ENCODE data around the gene USP7. TPM values are rescaled to one million over a fixed set of nuclear protein-coding genes. Genes with fewer than 3 reads are reported as not detected.

The USP7 gene
- total RNA-seq, 1 experiment from 2014 or later, result 73.8 TPM

DNA sequence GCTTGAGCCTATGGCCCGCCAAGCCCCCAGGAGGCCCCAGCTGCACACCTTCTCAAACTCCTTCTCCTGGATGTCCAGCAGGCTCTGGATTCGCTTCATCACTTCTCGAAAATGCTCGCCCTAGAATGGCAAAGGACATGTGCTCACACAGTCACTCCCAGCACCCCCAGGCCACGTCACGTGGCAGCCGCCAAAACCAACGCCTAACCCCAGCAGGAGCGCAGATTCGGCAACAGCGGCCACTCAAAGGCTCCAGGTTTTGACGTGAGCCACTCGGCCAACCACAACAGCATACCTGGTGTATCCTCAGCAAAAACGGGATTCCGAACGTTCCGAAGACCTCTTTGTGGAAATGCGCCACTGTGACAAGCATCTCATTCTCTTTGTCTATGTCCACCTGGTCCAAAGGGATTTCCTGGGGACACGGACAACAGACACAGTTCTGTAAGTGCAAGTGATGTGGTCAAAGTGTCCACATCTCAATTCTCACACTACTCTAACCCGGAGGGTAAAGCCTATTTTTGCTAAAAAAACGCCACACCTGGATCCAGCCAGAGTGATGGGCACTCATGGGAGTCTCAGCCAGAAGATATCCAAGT is 68.9 kb downstream of the USP7 start:
- no peaks in the 10 kb centered on the region for H3F3A ChIP-seq (ENCODE audit: low read length, unreplicated experiment)
- H3K27me3 ChIP-seq (ENCODE audit: low read length), result no peaks in the 10 kb centered on the region
- H3K36me3 ChIP-seq (ENCODE audit: low read depth, low read length), result peaks cover 23% of the 10 kb centered on the region; the same call in 1 of the 2 replicates
- no TSS peak for BruUV-seq (replicated peaks)
- no peak for DNase-seq
- POLR2A ChIA-PET (ENCODE audit: unreplicated experiment), result no interaction called here
- no peak overlapping the region for H2AFZ ChIP-seq (ENCODE audit: low read length)
- no peak overlapping the region for H3K4me2 ChIP-seq (ENCODE audit: low read length)
- TF ChIP-seq, protein P1, sequence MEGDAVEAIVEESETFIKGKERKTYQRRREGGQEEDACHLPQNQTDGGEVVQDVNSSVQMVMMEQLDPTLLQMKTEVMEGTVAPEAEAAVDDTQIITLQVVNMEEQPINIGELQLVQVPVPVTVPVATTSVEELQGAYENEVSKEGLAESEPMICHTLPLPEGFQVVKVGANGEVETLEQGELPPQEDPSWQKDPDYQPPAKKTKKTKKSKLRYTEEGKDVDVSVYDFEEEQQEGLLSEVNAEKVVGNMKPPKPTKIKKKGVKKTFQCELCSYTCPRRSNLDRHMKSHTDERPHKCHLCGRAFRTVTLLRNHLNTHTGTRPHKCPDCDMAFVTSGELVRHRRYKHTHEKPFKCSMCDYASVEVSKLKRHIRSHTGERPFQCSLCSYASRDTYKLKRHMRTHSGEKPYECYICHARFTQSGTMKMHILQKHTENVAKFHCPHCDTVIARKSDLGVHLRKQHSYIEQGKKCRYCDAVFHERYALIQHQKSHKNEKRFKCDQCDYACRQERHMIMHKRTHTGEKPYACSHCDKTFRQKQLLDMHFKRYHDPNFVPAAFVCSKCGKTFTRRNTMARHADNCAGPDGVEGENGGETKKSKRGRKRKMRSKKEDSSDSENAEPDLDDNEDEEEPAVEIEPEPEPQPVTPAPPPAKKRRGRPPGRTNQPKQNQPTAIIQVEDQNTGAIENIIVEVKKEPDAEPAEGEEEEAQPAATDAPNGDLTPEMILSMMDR (conservative IDR thresholded peaks at IDR 0.05; ENCODE audit: low read depth, low read length), result no peak
- TF ChIP-seq EZH2 (IDR thresholded peaks at IDR 0.05; ENCODE audit: low read length, unreplicated experiment) (no peak), EZH2phosphoT487 (IDR thresholded peaks at IDR 0.05; ENCODE audit: borderline replicate concordance, low read length) (no peak)
- H4K20me1 ChIP-seq (ENCODE audit: low read length), result no peaks in the 10 kb centered on the region
- H3K27ac ChIP-seq (ENCODE audit: low read length), result no peak overlapping the region
- no peaks in the 10 kb centered on the region for H3K4me1 ChIP-seq (ENCODE audit: insufficient read depth, low read length)
- no peak overlapping the region for H3K9ac ChIP-seq (ENCODE audit: low read length)
- H3K79me2 ChIP-seq (ENCODE audit: low read length), result no peaks in the 10 kb centered on the region
- intact Hi-C loops (cut with micrococcal nuclease), result no loop called here
- no peaks in the 10 kb centered on the region for H3K9me2 ChIP-seq (replicated peaks; ENCODE audit: low read length)
- no peak for ATAC-seq
- CTCF ChIA-PET, result no interaction called here
- H3K4me3 ChIP-seq (ENCODE audit: low read length), result no peak overlapping the region
- H3K9me3 ChIP-seq (ENCODE audit: low read length), result no peaks in the 10 kb centered on the region

DNA sequence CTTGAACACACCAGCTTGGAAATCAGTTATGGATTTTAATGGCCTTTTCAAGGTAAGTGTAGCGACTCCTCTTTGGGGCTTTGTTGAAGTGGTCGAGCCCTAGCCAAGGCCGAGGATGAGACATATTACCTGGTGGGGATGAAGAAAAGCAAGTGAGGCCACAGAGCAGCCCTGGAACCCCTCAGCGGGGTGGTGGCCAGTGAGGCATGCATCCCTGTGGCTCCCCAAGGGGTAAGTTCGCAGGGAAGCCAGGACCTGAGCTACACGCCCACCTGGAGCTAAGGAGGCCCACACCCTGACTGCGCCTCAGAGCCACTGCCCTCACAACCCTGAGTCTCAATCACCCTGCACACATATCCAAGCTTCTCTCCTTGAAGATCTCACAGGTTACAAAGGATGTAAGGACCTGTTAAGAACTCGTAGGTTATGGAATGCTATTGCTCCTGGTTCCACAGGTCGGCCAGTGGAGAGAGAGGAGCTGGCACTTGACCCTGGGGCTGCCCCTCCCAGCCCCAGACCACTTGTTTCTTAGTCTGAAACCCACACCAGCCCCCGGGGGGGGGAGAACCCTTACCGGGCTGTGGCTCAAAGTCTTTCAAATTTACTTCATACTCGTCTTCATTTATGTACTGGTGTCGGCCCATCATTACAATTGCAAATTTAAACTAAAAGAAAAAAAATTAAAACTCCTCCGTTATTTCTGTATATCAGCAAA is 69.6 kb downstream of the USP7 start:
- no peaks in the 10 kb centered on the region for H3K9me3 ChIP-seq (ENCODE audit: low read length)
- H3K9me2 ChIP-seq (replicated peaks; ENCODE audit: low read length), result no peaks in the 10 kb centered on the region
- TF ChIP-seq, protein P1 (conservative IDR thresholded peaks at IDR 0.05; ENCODE audit: low read depth, low read length), result no peak
- no peak for TF ChIP-seq EZH2phosphoT487 (IDR thresholded peaks at IDR 0.05; ENCODE audit: borderline replicate concordance, low read length)
- no peak for TF ChIP-seq EZH2 (IDR thresholded peaks at IDR 0.05; ENCODE audit: low read length, unreplicated experiment)
- ChIA-PET CTCF (no interaction called here), POLR2A (ENCODE audit: unreplicated experiment) (no interaction called here)
- no peaks in the 10 kb centered on the region for H3K27me3 ChIP-seq (ENCODE audit: low read length)
- no TSS peak for BruUV-seq (replicated peaks)
- H2AFZ ChIP-seq (ENCODE audit: low read length), result no peak overlapping the region
- H3F3A ChIP-seq (ENCODE audit: low read length, unreplicated experiment), result no peaks in the 10 kb centered on the region
- H3K4me2 ChIP-seq (ENCODE audit: low read length), result no peak overlapping the region
- DNase-seq, result no peak
- no peaks in the 10 kb centered on the region for H3K79me2 ChIP-seq (ENCODE audit: low read length)
- no peak overlapping the region for H3K9ac ChIP-seq (ENCODE audit: low read length)
- no peaks in the 10 kb centered on the region for H3K4me1 ChIP-seq (ENCODE audit: insufficient read depth, low read length)
- no peak overlapping the region for H3K4me3 ChIP-seq (ENCODE audit: low read length)
- H3K27ac ChIP-seq (ENCODE audit: low read length), result no peak overlapping the region
- no peak for ATAC-seq
- intact Hi-C loops (cut with micrococcal nuclease), result no loop called here
- H3K36me3 ChIP-seq (ENCODE audit: low read depth, low read length), result peaks cover 21% of the 10 kb centered on the region; the same call in 1 of the 2 replicates
- H4K20me1 ChIP-seq (ENCODE audit: low read length), result no peaks in the 10 kb centered on the region

DNA sequence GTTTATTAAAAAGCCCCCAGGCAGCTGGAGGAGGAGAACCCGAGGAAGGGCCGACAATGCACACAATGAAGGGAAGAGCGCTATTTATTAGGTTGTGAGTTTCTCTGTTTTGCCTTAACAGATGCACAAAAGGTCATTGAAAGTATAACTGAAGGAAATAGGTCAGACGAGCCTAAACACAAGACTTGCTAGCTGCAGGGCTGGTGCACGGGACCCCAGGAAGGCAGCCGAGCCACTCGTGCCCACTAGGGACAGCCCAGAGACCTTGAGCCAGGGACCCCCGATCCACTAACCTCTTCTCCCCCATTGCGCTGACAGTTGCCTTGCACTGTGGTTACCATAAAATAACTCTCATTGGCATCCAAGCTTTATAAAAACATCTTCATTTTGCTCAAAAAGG is 70.3 kb downstream of the USP7 start:
- Histone ChIP-seq H3K9me3 (ENCODE audit: low read length) (no peaks in the 10 kb centered on the region), H3K27me3 (ENCODE audit: low read length) (no peaks in the 10 kb centered on the region), H3K4me3 (ENCODE audit: low read length) (no peak overlapping the region), H2AFZ (ENCODE audit: low read length) (no peak overlapping the region), H3K79me2 (ENCODE audit: low read length) (no peaks in the 10 kb centered on the region), H4K20me1 (ENCODE audit: low read length) (no peaks in the 10 kb centered on the region), H3K4me2 (ENCODE audit: low read length) (no peak overlapping the region), H3K27ac (ENCODE audit: low read length) (no peak overlapping the region), H3K9ac (ENCODE audit: low read length) (no peak overlapping the region), H3K4me1 (ENCODE audit: insufficient read depth, low read length) (no peaks in the 10 kb centered on the region), H3K36me3 (ENCODE audit: low read depth, low read length) (peaks cover 18% of the 10 kb centered on the region; the same call in 1 of the 2 replicates), H3F3A (ENCODE audit: low read length, unreplicated experiment) (no peaks in the 10 kb centered on the region), H3K9me2 (replicated peaks; ENCODE audit: low read length) (no peaks in the 10 kb centered on the region)
- TF ChIP-seq EZH2 (IDR thresholded peaks at IDR 0.05; ENCODE audit: low read length, unreplicated experiment) (no peak), EZH2phosphoT487 (IDR thresholded peaks at IDR 0.05; ENCODE audit: borderline replicate concordance, low read length) (no peak)
- TF ChIP-seq, protein P1 (conservative IDR thresholded peaks at IDR 0.05; ENCODE audit: low read depth, low read length), result no peak
- intact Hi-C loops (cut with micrococcal nuclease), result no loop called here
- POLR2A ChIA-PET (ENCODE audit: unreplicated experiment), result no interaction called here
- no peak for ATAC-seq
- DNase-seq, result no peak
- TSS peak; percentile 22 for BruUV-seq (replicated peaks)
- CTCF ChIA-PET, result no interaction called here
